Testis (tissue), 2 donors: Measurements from ENCODE around the gene NLGN1.

ENCODE experiments used
- POLR2A ChIP-seq: fragments of 450-650 bp; IDR thresholded peaks from one replicate; pipeline ENCODE4 v1.6.1; 2017; ENCODE audit warnings: antibody characterized with exemption, mild to moderate bottlenecking, moderate library complexity
- TF ChIP-seq, protein P1 (sequence below), 3 experiments: fragments of 450-650 bp in 2 of 3; fragments of 200-600 bp in 1 of 3; sonication (generic) in 1 of 3; IDR thresholded peaks; one replicate each; pipeline ENCODE4 v1.5.1; 2016 to 2019; ENCODE audit warnings: antibody characterized with exemption in 3 of 3, mild to moderate bottlenecking in 2 of 3, moderate library complexity in 1 of 3

- TF ChIP-seq, protein P1, sequence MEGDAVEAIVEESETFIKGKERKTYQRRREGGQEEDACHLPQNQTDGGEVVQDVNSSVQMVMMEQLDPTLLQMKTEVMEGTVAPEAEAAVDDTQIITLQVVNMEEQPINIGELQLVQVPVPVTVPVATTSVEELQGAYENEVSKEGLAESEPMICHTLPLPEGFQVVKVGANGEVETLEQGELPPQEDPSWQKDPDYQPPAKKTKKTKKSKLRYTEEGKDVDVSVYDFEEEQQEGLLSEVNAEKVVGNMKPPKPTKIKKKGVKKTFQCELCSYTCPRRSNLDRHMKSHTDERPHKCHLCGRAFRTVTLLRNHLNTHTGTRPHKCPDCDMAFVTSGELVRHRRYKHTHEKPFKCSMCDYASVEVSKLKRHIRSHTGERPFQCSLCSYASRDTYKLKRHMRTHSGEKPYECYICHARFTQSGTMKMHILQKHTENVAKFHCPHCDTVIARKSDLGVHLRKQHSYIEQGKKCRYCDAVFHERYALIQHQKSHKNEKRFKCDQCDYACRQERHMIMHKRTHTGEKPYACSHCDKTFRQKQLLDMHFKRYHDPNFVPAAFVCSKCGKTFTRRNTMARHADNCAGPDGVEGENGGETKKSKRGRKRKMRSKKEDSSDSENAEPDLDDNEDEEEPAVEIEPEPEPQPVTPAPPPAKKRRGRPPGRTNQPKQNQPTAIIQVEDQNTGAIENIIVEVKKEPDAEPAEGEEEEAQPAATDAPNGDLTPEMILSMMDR (IDR thresholded peaks at IDR 0.05), result no peak
- TF ChIP-seq POLR2A, result no peak
Measured at GRCh38 chr3:173663696-173664111, 266.2 kb downstream of the NLGN1 start.
